Lower leg skin (tissue), 3 donors: Measurements from ENCODE around the gene SNRK.

Experiments used
- POLR2A ChIP-seq, 2 donors: fragments of 450-650 bp; IDR thresholded peaks; one replicate each; pipeline ENCODE4 v1.6.1; 2016 to 2017; ENCODE audit warnings: antibody characterized with exemption in 2 of 2, mild to moderate bottlenecking in 1 of 2, moderate library complexity in 1 of 2
- TF ChIP-seq, protein P1 (sequence below), 3 donors: fragments of 450-650 bp; IDR thresholded peaks; one replicate each; pipeline ENCODE4 v1.5.1; 2016; ENCODE audit warnings: antibody characterized with exemption in 3 of 3, mild to moderate bottlenecking in 3 of 3, moderate library complexity in 2 of 3

DNA sequence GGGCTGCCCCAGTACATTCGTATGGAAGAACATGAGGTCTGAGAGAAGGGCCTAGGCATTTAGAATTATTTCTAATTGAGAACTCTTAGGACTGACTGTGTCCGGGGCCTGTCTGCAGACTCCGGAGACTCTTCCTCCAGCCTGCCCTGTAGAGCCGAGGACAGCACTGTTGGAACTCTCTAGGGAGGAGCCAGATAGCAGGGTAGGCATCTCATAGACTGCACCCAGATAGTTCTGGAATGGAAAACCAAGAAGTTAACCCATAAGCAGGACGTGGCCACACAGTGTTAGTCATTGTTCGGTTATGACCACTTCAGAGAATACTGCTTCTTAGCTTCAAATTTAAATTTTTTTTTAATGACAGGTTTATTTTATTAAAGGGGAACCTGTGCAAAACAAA, 59.5 kb downstream of the SNRK start:
- no peak for TF ChIP-seq POLR2A (IDR thresholded peaks at IDR 0.05)
- TF ChIP-seq, protein P1, sequence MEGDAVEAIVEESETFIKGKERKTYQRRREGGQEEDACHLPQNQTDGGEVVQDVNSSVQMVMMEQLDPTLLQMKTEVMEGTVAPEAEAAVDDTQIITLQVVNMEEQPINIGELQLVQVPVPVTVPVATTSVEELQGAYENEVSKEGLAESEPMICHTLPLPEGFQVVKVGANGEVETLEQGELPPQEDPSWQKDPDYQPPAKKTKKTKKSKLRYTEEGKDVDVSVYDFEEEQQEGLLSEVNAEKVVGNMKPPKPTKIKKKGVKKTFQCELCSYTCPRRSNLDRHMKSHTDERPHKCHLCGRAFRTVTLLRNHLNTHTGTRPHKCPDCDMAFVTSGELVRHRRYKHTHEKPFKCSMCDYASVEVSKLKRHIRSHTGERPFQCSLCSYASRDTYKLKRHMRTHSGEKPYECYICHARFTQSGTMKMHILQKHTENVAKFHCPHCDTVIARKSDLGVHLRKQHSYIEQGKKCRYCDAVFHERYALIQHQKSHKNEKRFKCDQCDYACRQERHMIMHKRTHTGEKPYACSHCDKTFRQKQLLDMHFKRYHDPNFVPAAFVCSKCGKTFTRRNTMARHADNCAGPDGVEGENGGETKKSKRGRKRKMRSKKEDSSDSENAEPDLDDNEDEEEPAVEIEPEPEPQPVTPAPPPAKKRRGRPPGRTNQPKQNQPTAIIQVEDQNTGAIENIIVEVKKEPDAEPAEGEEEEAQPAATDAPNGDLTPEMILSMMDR (IDR thresholded peaks at IDR 0.05): no peak
